ENCODE measurements around the gene TOMM6. TPM values are rescaled to one million over a fixed set of nuclear protein-coding genes. Genes with fewer than 3 reads are reported as not detected.

Gene TOMM6
- total RNA-seq, 1 experiment from 2014 or later = 292 TPM

DNA sequence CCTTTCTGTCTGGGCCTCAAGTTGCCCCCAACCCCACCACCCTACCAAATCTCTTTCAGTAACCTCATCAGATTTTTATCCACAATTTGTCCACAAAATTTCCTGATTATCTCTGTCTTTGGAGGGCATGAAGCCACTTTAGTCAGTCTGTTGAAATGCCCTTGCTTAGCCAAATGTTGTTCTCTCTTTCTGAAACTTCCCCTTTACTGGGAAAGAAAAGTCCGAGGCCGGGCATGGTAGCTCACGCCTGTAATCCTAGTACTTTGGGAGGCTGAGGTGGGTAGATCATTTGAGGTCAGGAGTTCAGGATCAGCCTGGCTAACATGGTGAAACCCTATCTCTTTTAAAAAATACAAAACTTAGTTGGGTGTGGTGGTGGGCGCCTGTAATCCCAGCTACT lies 33.8 kb downstream of the TOMM6 start:
- intact Hi-C loops (cut with micrococcal nuclease) = no loop called here
- no TSS peak for BruUV-seq (replicated peaks)

More for the DNA sequence above, 33.8 kb downstream of the TOMM6 start:
- Histone ChIP-seq H3K4me3 (replicated peaks in 1 of 2; ENCODE audit: low read depth in 1 of 2, low read length in 2 of 2) (no peak overlapping the region), H3K27me3 (ENCODE audit: insufficient read depth, low read length) (no peaks in the 10 kb centered on the region), H2AFZ (ENCODE audit: low read depth, low read length, poor library complexity, severe bottlenecking) (no peak overlapping the region), H3K27ac (ENCODE audit: low read depth, low read length) (no peak overlapping the region), H3K4me1 (ENCODE audit: control insufficient read depth in 1 of 2, insufficient read depth in 2 of 2, low read length in 2 of 2) (no peaks in the 10 kb centered on the region), H3K9me2 (ENCODE audit: insufficient read depth) (no peaks in the 10 kb centered on the region), H3K9me3 (ENCODE audit: control insufficient read depth in 1 of 2, insufficient read depth in 1 of 2, low read depth in 1 of 2, low read length in 2 of 2) (no peaks in the 10 kb centered on the region), H3K79me2 (ENCODE audit: insufficient read depth, low read length) (no peaks in the 10 kb centered on the region), H4K20me1 (ENCODE audit: insufficient read depth) (no peaks in the 10 kb centered on the region), H3K4me2 (ENCODE audit: low read length) (no peak overlapping the region), H3K36me3 (ENCODE audit: control insufficient read depth in 1 of 2, insufficient read depth in 2 of 2, low read length in 2 of 2) (no peaks in the 10 kb centered on the region), H3K9ac (ENCODE audit: low read length) (no peak overlapping the region)
- TF ChIP-seq FOSL1 (IDR thresholded peaks at IDR 0.05; ENCODE audit: low read depth) (no peak), EGR1 (IDR thresholded peaks at IDR 0.05; ENCODE audit: low read depth) (no peak), ZFX (IDR thresholded peaks at IDR 0.05) (no peak), ELF1 (IDR thresholded peaks at IDR 0.05; ENCODE audit: borderline replicate concordance, low read depth) (no peak), SIN3A (IDR thresholded peaks at IDR 0.05; ENCODE audit: low read depth) (no peak), POLR2A (IDR thresholded peaks at IDR 0.05; ENCODE audit: borderline replicate concordance, extremely low read depth, insufficient read depth, insufficient read length) (no peak), TCF7L2 (IDR thresholded peaks at IDR 0.05; ENCODE audit: borderline replicate concordance, extremely low read depth, insufficient read depth, insufficient read length) (no peak), CEBPB (IDR thresholded peaks at IDR 0.05; ENCODE audit: low read depth) (no peak), SP1 (IDR thresholded peaks at IDR 0.05; ENCODE audit: low read depth) (no peak), JUND (IDR thresholded peaks at IDR 0.05) (no peak)
- TF ChIP-seq, protein P1, sequence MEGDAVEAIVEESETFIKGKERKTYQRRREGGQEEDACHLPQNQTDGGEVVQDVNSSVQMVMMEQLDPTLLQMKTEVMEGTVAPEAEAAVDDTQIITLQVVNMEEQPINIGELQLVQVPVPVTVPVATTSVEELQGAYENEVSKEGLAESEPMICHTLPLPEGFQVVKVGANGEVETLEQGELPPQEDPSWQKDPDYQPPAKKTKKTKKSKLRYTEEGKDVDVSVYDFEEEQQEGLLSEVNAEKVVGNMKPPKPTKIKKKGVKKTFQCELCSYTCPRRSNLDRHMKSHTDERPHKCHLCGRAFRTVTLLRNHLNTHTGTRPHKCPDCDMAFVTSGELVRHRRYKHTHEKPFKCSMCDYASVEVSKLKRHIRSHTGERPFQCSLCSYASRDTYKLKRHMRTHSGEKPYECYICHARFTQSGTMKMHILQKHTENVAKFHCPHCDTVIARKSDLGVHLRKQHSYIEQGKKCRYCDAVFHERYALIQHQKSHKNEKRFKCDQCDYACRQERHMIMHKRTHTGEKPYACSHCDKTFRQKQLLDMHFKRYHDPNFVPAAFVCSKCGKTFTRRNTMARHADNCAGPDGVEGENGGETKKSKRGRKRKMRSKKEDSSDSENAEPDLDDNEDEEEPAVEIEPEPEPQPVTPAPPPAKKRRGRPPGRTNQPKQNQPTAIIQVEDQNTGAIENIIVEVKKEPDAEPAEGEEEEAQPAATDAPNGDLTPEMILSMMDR (IDR thresholded peaks at IDR 0.05 in 2 of 3, conservative IDR thresholded peaks at IDR 0.05 in 1 of 3; ENCODE audit: borderline replicate concordance in 1 of 3, insufficient read depth in 1 of 3, low read depth in 2 of 3, low read length in 2 of 3) = no peak
- TF ChIP-seq, protein P2, sequence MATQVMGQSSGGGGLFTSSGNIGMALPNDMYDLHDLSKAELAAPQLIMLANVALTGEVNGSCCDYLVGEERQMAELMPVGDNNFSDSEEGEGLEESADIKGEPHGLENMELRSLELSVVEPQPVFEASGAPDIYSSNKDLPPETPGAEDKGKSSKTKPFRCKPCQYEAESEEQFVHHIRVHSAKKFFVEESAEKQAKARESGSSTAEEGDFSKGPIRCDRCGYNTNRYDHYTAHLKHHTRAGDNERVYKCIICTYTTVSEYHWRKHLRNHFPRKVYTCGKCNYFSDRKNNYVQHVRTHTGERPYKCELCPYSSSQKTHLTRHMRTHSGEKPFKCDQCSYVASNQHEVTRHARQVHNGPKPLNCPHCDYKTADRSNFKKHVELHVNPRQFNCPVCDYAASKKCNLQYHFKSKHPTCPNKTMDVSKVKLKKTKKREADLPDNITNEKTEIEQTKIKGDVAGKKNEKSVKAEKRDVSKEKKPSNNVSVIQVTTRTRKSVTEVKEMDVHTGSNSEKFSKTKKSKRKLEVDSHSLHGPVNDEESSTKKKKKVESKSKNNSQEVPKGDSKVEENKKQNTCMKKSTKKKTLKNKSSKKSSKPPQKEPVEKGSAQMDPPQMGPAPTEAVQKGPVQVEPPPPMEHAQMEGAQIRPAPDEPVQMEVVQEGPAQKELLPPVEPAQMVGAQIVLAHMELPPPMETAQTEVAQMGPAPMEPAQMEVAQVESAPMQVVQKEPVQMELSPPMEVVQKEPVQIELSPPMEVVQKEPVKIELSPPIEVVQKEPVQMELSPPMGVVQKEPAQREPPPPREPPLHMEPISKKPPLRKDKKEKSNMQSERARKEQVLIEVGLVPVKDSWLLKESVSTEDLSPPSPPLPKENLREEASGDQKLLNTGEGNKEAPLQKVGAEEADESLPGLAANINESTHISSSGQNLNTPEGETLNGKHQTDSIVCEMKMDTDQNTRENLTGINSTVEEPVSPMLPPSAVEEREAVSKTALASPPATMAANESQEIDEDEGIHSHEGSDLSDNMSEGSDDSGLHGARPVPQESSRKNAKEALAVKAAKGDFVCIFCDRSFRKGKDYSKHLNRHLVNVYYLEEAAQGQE (IDR thresholded peaks at IDR 0.05; ENCODE audit: low read depth) = no peak
- TF ChIP-seq, protein P3, sequence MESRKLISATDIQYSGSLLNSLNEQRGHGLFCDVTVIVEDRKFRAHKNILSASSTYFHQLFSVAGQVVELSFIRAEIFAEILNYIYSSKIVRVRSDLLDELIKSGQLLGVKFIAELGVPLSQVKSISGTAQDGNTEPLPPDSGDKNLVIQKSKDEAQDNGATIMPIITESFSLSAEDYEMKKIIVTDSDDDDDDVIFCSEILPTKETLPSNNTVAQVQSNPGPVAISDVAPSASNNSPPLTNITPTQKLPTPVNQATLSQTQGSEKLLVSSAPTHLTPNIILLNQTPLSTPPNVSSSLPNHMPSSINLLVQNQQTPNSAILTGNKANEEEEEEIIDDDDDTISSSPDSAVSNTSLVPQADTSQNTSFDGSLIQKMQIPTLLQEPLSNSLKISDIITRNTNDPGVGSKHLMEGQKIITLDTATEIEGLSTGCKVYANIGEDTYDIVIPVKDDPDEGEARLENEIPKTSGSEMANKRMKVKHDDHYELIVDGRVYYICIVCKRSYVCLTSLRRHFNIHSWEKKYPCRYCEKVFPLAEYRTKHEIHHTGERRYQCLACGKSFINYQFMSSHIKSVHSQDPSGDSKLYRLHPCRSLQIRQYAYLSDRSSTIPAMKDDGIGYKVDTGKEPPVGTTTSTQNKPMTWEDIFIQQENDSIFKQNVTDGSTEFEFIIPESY (IDR thresholded peaks at IDR 0.05; ENCODE audit: extremely low read depth, insufficient replicate concordance, low read length) = no peak
- ATAC-seq (no peak), DNase-seq (ENCODE audit: low read depth, low spot score) (no peak)
- POLR2A ChIA-PET = no interaction called here
- RAD21 ChIA-PET (ENCODE audit: low non-redundant PET in 1 of 2, low total read pairs in 2 of 2, uncharacterized antibody in 2 of 2, unreplicated experiment in 2 of 2) = no interaction called here
- CTCF ChIA-PET = no interaction called here
